Measurements from ENCODE around the gene SAMD11. TPM values are rescaled to one million over a fixed set of nuclear protein-coding genes. Genes with fewer than 3 reads are reported as not detected.

SAMD11 gene
- total RNA-seq, 1 donor from 2014 or later: 46.2 TPM

DNA sequence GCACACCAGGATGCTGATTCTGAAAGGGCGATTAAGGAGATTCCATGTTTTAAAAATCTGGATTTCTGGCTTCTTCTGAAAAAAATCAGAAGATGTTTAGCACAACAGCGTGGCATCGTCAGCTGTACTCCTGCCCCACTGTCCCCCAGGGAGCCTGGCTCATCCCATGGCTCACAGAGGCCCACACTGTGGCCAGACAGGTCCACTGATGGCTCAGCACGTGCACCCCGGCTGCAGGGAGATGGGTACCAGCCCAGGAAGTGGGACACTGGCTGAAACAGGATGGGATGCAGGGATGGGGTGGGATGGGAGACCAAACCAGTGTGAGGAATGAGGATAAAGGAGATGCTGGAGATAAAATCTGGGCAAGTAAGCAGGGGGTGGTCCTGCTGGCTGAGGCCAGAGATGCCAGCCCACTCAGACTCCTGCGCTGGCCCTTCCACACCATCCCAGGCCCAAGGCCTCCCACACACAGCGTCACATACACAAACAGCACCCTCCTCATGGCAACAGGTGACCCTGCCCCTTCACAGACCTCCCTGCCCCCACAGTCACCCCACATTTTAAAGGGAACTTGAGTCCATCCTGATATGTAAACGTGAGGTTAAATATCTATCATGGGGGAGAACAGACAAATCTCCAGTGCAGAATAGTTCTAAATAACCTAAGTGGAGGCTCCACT lies 23.9 kb upstream of the SAMD11 start:
- DNase-seq: no peak
- Mint-ChIP-seq H3K36me3 (ENCODE audit: unreplicated experiment) (peaks cover 5% of the 10 kb centered on the region), H3K27me3 (ENCODE audit: unreplicated experiment) (peaks cover 3% of the 10 kb centered on the region), H3K4me3 (ENCODE audit: unreplicated experiment) (no peak overlapping the region), H3K9me3 (ENCODE audit: unreplicated experiment) (peaks cover 9% of the 10 kb centered on the region), H3K27ac (ENCODE audit: unreplicated experiment) (no peak overlapping the region), H3K4me1 (ENCODE audit: low read depth, unreplicated experiment) (no peaks in the 10 kb centered on the region)
- TF ChIP-seq, protein P1, sequence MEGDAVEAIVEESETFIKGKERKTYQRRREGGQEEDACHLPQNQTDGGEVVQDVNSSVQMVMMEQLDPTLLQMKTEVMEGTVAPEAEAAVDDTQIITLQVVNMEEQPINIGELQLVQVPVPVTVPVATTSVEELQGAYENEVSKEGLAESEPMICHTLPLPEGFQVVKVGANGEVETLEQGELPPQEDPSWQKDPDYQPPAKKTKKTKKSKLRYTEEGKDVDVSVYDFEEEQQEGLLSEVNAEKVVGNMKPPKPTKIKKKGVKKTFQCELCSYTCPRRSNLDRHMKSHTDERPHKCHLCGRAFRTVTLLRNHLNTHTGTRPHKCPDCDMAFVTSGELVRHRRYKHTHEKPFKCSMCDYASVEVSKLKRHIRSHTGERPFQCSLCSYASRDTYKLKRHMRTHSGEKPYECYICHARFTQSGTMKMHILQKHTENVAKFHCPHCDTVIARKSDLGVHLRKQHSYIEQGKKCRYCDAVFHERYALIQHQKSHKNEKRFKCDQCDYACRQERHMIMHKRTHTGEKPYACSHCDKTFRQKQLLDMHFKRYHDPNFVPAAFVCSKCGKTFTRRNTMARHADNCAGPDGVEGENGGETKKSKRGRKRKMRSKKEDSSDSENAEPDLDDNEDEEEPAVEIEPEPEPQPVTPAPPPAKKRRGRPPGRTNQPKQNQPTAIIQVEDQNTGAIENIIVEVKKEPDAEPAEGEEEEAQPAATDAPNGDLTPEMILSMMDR (IDR thresholded peaks at IDR 0.05; ENCODE audit: partially characterized antibody, unreplicated experiment): no peak

DNA sequence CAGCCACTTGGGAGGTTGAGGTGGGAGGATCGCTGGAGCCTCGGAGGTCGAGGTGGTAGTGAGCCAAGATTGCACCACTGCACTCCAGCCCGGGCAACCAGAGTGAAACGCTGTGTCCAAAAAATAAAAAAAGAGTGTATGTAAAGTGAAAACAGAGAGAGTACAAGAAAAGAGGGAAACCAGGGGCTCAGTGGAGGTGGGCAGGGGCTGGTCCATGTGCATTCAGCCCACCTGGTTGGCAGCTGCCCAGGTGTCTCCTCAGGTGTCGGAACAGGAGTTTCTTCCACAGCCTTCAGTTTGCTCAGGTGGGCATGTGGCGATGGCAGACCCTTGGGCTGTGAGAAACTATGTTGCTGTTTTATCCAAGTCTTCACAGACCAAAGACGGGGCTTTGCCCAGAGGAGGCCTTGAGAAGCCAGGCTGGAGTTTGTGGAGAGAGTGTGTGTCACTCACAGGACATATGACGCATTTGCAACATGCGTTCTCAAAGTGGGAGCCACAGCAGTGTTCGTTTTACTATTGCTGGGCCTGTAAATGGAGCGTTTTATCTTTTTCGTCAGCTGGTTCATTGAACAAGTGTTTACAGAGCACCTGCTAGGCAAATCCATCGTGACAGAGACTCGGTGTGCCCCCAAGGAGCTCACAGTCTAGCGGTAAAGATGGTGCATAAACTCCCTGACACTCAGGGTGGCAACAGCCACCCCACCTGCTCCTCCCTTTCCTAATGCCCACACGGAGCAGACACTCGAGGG lies 22.4 kb upstream of the SAMD11 start:
- Mint-ChIP-seq H3K27me3 (ENCODE audit: unreplicated experiment) (peaks cover 7% of the 10 kb centered on the region), H3K4me1 (ENCODE audit: low read depth, unreplicated experiment) (peaks cover 6% of the 10 kb centered on the region), H3K9me3 (ENCODE audit: unreplicated experiment) (peaks cover 7% of the 10 kb centered on the region), H3K4me3 (ENCODE audit: unreplicated experiment) (no peak overlapping the region), H3K36me3 (ENCODE audit: unreplicated experiment) (peaks cover 5% of the 10 kb centered on the region), H3K27ac (ENCODE audit: unreplicated experiment) (no peak overlapping the region)
- TF ChIP-seq, protein P1 (IDR thresholded peaks at IDR 0.05; ENCODE audit: partially characterized antibody, unreplicated experiment): no peak
- no peak for DNase-seq

DNA sequence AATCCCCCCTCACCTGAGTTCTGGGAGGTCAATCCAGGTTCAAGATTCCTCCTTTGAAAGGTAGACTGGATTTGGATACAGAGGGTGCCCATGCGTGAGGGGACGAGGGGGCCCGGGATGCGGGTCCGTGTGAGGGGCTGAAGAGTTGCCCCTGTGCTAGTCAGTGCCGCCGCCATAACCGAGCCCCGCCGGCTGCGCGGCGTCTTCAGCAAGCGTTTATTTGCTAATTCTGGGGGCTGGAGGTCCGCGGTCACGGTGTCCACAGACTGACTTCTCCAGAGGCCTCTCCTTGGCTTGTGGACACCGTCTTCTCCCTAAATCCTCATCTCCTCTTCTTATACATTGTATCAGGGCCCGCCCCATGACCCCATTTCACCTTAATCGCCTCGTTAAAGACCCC lies 20.9 kb upstream of the SAMD11 start:
- H3K27me3 Mint-ChIP-seq (ENCODE audit: unreplicated experiment): peaks cover 17% of the 10 kb centered on the region
- TF ChIP-seq, protein P1 (IDR thresholded peaks at IDR 0.05; ENCODE audit: partially characterized antibody, unreplicated experiment): no peak
- H3K27ac Mint-ChIP-seq (ENCODE audit: unreplicated experiment): no peak overlapping the region
- no peak for DNase-seq
- H3K4me1 Mint-ChIP-seq (ENCODE audit: low read depth, unreplicated experiment): peaks cover 7% of the 10 kb centered on the region
- peaks cover 7% of the 10 kb centered on the region for H3K9me3 Mint-ChIP-seq (ENCODE audit: unreplicated experiment)
- peaks cover 4% of the 10 kb centered on the region for H3K36me3 Mint-ChIP-seq (ENCODE audit: unreplicated experiment)
- H3K4me3 Mint-ChIP-seq (ENCODE audit: unreplicated experiment): no peak overlapping the region

DNA sequence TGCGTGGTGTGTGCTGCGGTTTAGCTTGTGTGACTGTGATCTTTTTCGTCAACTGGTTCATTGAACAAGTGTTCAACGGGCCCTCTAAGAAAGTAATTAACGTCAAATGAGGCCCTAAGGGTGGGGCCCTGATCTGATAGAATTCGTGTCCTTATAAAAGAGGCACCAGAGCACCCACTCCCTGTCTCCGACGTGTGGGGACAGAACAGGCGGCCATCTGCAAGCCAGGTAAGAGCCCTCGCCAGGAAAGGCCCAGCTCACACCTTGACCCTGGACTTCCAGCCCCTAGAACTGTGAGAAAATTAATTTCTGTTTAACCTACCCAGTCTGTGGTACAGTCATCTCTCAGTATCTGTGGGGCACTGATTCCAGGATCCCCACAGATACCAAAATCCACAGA lies 20.4 kb upstream of the SAMD11 start:
- peaks cover 7% of the 10 kb centered on the region for H3K4me1 Mint-ChIP-seq (ENCODE audit: low read depth, unreplicated experiment)
- H3K27ac Mint-ChIP-seq (ENCODE audit: unreplicated experiment): no peak overlapping the region
- H3K4me3 Mint-ChIP-seq (ENCODE audit: unreplicated experiment): no peak overlapping the region
- no peak for DNase-seq
- H3K36me3 Mint-ChIP-seq (ENCODE audit: unreplicated experiment): no peaks in the 10 kb centered on the region
- TF ChIP-seq, protein P1 (IDR thresholded peaks at IDR 0.05; ENCODE audit: partially characterized antibody, unreplicated experiment): no peak
- H3K9me3 Mint-ChIP-seq (ENCODE audit: unreplicated experiment): peaks cover 9% of the 10 kb centered on the region
- peaks cover 17% of the 10 kb centered on the region for H3K27me3 Mint-ChIP-seq (ENCODE audit: unreplicated experiment)

DNA sequence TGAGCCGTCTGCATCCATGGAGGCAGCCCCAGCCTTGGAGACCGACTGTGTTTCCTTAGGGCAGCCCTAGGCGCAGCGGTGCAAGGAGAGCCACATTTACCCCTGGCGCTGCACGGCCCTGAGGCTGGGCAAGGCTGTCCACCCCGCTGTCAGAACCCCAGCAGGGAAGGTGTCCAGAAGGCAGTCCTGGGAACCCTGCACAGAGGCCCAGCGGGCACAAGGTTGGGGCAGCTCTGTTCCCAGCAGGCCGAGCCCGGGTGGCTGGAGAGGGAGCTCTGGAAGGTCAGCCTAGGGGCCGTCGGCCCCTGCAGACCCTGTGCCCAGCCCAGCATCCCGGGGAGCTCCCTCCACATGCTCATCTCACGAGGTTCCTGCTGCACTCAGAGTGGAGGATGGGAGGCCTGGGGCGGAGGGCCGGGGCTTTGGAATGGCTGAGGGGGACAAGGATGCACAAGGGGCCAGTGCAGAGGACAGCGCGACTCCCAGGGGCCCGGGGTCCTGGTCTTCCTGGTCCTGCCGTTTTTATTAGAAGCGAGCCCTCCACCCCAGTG lies 19.9 kb upstream of the SAMD11 start:
- Mint-ChIP-seq H3K36me3 (ENCODE audit: unreplicated experiment) (no peaks in the 10 kb centered on the region), H3K27ac (ENCODE audit: unreplicated experiment) (no peak overlapping the region), H3K9me3 (ENCODE audit: unreplicated experiment) (peaks cover 9% of the 10 kb centered on the region), H3K27me3 (ENCODE audit: unreplicated experiment) (peaks cover 17% of the 10 kb centered on the region), H3K4me3 (ENCODE audit: unreplicated experiment) (no peak overlapping the region), H3K4me1 (ENCODE audit: low read depth, unreplicated experiment) (peaks cover 7% of the 10 kb centered on the region)
- peak; percentile 19 for DNase-seq
- TF ChIP-seq, protein P1 (IDR thresholded peaks at IDR 0.05; ENCODE audit: partially characterized antibody, unreplicated experiment): no peak
